Vagina (tissue), 2 donors: Measurements from ENCODE around the gene SERTM2.

ENCODE experiments used
- CTCF ChIP-seq, 3 experiments: fragments of 450-650 bp in 2 of 3; fragments of 200-600 bp in 1 of 3; sonication (generic) in 1 of 3; IDR thresholded peaks; one replicate each; pipeline ENCODE4 v1.5.1; 2017 to 2019; ENCODE audit warnings: antibody characterized with exemption in 3 of 3, mild to moderate bottlenecking in 2 of 3, moderate library complexity in 2 of 3
- POLR2A ChIP-seq, 2 donors: fragments of 450-650 bp; IDR thresholded peaks; one replicate each; pipeline ENCODE4 v1.6.1; 2017; ENCODE audit warnings: antibody characterized with exemption in 2 of 2, mild to moderate bottlenecking in 2 of 2, moderate library complexity in 2 of 2
- POLR2AphosphoS5 ChIP-seq, 2 donors: sonication (generic); formaldehyde crosslinking; IDR thresholded peaks; one replicate each; pipeline ENCODE4 v1.9.0; 2017; ENCODE audit warnings: antibody characterized with exemption in 2 of 2, mild to moderate bottlenecking in 2 of 2, low read depth in 1 of 2; ENCODE audit not compliant: insufficient read depth in 1 of 2

GRCh38 chrX:111560801-111561200 lies 49.4 kb downstream of the SERTM2 start:
- TF ChIP-seq POLR2A (IDR thresholded peaks at IDR 0.05) = no peak
- no peak for TF ChIP-seq POLR2AphosphoS5 (IDR thresholded peaks at IDR 0.05; ENCODE audit: insufficient read depth in 1 of 2, low read depth in 1 of 2)
- no peak for TF ChIP-seq CTCF (IDR thresholded peaks at IDR 0.05)
